Measurements from ENCODE around the gene CIAO1.
A peak's percentile ranks its signal among the peaks of the same experiment; 100 is the strongest.
"Not testable (repeated sequence)": the region's sequence is repeated elsewhere in the genome, so short reads cannot be mapped to it uniquely, and the experiment has no call there.

CIAO1 gene

GRCh38 chr2:96274355-96275056 lies 8.5 kb downstream of the CIAO1 start:
- no peak for DNase-seq (ENCODE audit: extremely low read depth in 1 of 2, low read depth in 1 of 2)

GRCh38 chr2:96276787-96277499 lies 10.9 kb downstream of the CIAO1 start:
- no peak for DNase-seq (ENCODE audit: extremely low read depth in 1 of 2, low read depth in 1 of 2)

DNA sequence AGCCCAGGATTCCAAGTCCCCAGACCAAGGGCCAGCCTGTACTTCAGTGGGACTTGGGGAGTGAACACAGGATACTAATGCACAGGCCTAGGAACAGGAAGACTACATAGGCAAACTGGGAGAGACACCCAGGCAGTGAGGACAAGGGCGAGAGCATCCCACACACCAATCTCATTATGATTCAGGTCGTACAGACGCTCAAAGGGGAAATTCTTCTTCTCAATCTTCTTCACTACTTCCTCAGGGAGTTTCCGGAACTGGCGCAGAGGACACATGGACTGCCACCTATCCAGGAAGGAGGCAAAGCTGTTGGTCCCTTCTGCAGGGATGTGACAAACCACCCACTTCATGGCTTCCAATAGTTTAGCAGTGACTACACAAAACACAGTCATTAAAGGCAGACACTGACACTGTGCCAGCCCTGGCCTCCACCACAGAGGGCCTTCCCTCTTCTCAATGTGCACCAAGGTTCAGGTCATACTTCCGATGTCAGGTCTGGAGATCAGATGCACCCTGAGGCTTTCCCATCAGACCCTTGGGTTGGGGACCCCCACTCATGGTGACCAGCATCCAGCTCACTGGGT lies 21.3 kb downstream of the CIAO1 start:
- no peak for DNase-seq (ENCODE audit: extremely low read depth in 1 of 2, low read depth in 1 of 2)

DNA sequence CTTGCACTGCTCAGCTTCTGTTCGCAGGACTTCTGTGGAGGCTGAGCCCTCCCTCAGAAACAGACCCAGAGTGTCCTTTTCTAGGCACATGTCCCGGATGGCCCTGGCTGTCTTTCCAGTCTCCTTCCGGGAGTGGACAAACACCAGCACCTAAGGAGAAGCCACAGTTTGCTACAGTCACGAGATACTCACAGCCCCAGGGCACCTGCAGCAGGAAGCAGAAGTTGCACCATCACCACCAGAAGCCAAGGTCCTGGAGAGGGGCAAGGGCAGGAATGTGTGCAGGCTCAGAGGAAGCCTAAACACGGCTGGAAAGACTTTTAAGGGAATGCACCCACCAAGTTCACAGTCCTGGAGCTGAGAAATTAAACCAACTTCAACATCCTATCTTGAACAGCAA lies 25.7 kb downstream of the CIAO1 start:
- no peak for DNase-seq (ENCODE audit: extremely low read depth in 1 of 2, low read depth in 1 of 2)

DNA sequence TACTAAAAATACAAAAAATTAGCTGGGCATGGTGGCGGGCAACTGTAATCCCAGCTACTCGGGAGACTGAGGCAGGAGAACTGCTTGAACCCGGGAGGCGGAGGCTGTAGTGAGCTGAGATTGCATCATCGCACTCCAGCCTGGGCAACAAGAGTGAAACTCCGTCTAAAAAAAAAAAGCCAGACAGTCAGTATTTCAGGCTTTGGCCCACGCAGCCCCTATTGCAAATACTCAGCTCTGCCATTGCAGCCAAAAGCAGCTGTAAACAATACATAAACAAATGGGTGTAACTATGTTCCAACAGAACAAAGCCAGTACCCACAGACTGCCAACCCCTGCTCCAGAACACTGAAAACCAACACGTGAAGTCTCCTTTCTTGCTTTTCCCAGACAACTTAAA lies 28.2 kb downstream of the CIAO1 start:
- DNase-seq (ENCODE audit: extremely low read depth in 1 of 2, low read depth in 1 of 2), result not testable (repeated sequence)

DNA sequence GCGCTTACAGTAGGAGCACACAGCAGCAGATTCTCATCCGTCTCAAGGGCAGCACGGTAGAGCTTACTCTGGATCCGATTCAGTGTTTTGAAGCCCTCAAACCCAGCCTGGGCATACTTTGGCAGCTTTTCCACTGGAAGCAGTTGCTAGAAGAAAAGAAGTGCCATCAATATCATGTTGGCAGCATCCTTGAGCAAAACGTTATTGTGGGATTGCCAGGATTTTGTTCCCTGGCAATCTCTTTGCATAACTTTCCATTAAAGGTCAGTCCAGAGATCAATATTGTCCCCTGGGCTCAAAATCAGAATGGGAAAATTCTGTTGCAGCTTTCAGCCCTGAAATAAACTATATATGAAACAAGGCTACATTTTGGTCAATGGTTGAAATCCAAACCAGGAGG lies 30.9 kb downstream of the CIAO1 start:
- DNase-seq (ENCODE audit: extremely low read depth in 1 of 2, low read depth in 1 of 2), result no peak

- no peak for DNase-seq (ENCODE audit: extremely low read depth in 1 of 2, low read depth in 1 of 2)
These were observed 35.8 kb downstream of the CIAO1 start for GRCh38 chr2:96301865-96302264.

DNA sequence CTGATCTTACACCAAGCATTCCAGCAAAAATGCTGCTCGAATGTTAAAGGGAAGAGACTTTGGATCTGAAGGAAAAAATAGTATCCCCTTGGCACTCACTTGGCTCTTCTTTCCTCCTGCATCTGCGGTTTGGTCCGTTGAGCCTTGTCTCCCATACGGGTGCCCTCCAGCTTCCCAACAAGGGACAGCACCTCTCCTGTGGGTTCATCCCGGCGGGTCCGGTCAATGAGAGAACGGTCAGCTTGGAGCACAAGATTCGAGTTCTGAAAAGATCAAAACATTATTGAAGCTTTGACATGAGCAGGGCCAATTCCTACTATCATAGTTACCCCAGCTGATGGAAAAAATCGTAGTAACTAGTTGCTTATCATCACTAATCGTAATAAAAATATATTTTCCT lies 38.6 kb downstream of the CIAO1 start:
- no peak for DNase-seq (ENCODE audit: extremely low read depth in 1 of 2, low read depth in 1 of 2)

GRCh38 chr2:96305091-96305978 lies 39.3 kb downstream of the CIAO1 start, which contains the start of gene SNRNP200:
Gene SNRNP200, minus strand, starts transcription at chr2:96305546. Its CDS starts 109 bp downstream, at chr2:96305437.
- peak; percentile 75 to 84 for DNase-seq (ENCODE audit: extremely low read depth in 1 of 2, low read depth in 1 of 2)

DNA sequence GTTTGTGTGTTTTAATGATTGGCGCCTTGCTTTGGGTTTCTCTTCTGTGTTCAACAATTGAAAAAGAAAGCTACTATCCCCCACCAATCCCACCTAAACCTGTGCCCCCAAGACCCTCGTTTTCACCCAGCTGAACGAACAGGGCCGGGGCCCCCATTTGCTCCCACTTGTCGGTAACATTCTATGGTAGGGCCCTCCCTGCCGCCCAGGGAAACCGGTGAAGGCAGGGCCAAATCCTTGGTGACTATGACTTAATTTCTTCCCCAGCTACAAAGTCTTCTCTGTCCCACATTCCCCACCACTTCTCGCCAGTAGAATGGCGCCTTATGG lies 39.9 kb downstream of the CIAO1 start:
- DNase-seq (ENCODE audit: extremely low read depth in 1 of 2, low read depth in 1 of 2), result no peak

GRCh38 chr2:96306370-96306769 lies 40.3 kb downstream of the CIAO1 start:
- no peak for DNase-seq (ENCODE audit: extremely low read depth in 1 of 2, low read depth in 1 of 2)

DNA sequence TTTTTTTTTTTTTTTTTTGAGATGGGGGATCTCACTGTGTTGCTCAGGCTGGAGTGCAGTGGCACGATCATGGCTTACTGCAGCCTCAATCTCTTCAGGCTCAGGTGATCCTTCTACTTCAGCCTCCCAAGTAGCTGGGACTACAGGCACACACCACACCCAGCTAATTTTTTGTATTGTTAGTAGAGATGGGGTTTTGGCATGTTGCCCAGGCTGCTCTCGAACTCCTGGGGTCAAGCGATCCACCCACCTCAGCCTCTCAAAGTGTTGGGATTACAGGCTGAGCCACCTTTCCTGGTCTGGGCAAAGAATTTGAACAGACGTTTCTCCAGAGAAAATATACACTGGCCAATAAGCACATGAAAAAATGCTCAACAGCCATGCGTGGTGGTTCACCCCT lies 42.2 kb downstream of the CIAO1 start:
- no peak for DNase-seq (ENCODE audit: extremely low read depth in 1 of 2, low read depth in 1 of 2)

GRCh38 chr2:96315005-96315399 lies 49.0 kb downstream of the CIAO1 start:
- DNase-seq (ENCODE audit: extremely low read depth in 1 of 2, low read depth in 1 of 2), result no peak

DNA sequence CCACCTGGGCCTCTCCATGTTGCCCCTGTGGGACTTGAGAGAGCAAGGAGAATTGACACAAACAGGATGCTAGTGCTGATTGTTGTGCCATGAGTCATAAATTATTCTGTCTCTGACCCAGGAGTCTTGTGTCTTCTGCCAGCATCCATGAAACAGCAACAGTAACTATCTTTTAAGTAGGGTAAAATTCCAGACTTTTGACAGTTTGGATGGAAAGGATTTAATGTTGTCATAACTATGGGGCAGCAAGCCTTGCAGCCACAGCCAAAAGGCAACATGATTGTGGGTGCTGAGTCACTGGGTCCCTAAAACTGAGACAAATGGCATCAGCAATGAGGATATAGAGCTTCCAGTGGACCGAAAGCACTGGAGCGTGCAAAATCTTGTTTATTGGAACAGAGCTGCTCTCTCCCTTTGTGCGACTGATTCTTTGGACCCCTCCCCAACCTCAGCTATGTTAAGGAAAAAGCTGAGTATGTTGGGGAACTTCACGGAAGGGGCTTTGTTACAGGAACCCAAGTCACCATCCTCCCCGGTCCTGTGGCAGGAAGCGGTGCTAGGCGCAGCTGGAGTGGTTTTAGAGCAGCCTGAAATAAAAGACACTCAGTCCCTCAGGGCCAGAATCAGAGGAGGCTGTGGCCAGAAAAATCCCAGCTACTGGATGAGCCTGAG lies 49.5 kb downstream of the CIAO1 start:
- no peak for DNase-seq (ENCODE audit: extremely low read depth in 1 of 2, low read depth in 1 of 2)

DNA sequence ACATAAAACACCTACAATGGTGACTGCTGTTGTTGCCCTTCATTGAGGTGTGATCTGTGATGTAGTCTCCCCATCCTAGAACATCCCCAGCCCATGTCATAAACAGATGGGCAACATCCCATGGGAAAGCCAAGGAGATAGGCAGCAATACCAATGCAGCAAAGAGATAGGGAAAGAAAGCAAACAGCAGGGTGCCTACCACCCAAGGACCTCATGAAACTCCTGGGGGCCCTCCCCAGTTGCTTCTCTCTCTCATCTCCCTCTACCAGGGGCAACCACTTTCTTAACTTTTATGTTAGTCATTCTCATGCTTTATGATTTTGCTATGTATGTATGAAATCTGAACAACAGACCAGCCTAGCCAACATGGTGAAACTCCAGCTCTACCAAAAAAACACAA lies 51.0 kb downstream of the CIAO1 start:
- DNase-seq (ENCODE audit: extremely low read depth in 1 of 2, low read depth in 1 of 2), result no peak

- DNase-seq (ENCODE audit: extremely low read depth in 1 of 2, low read depth in 1 of 2), result no peak
These were observed 51.6 kb downstream of the CIAO1 start for GRCh38 chr2:96317584-96317997.

GRCh38 chr2:96318723-96319122 lies 52.7 kb downstream of the CIAO1 start:
- DNase-seq (ENCODE audit: extremely low read depth in 1 of 2, low read depth in 1 of 2), result no peak

- DNase-seq (ENCODE audit: extremely low read depth in 1 of 2, low read depth in 1 of 2), result no peak
These were observed 53.4 kb downstream of the CIAO1 start for GRCh38 chr2:96319396-96319795.

GRCh38 chr2:96320326-96320725 lies 54.3 kb downstream of the CIAO1 start:
- no peak for DNase-seq (ENCODE audit: extremely low read depth in 1 of 2, low read depth in 1 of 2)

GRCh38 chr2:96320728-96321622 lies 55.0 kb downstream of the CIAO1 start:
- no peak for DNase-seq (ENCODE audit: extremely low read depth in 1 of 2, low read depth in 1 of 2)

Measured in activated CD8-positive, alpha-beta memory T cell treated with anti-CD3 and anti-CD28 coated beads for 1 hour (primary cell).